Measurements from ENCODE around the gene PRRC2A. TPM values are rescaled to one million over a fixed set of nuclear protein-coding genes. Genes with fewer than 3 reads are reported as not detected.

PRRC2A gene
- total RNA-seq, 4 donors from 2014 or later, result 67.1 to 133 (median 126) TPM

DNA sequence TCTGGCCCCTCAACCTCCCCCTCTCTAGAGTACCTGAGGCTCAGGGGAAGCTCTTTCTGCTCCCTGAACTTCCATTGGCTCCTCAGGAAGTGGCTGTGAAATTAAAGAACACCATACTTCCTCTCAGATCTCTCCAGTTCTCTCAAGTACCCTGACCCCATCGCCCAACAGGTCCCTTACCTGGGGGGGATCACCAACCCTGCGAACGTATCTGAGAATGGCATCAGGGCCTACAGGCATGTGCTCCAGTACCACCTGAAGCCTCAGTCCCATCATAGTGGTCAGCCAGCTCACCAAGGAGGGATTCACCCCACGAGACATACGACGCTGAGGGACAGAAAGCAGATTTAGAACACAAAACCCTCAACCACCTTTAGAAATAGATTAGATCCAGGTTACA, 20.1 kb downstream of the PRRC2A start:
- Histone ChIP-seq H3K36me3 (peaks cover 0 to 99% (median 7%) of the 10 kb centered on the region in 3 donors), H3K27ac (no peak overlapping the region), H3K4me3 (no peak overlapping the region), H3K9me3 (no peaks in the 10 kb centered on the region), H3K27me3 (no peaks in the 10 kb centered on the region), H3K4me1 (no peaks in the 10 kb centered on the region)
- no peak for TF ChIP-seq POLR2A (IDR thresholded peaks at IDR 0.05)
- TF ChIP-seq, protein P1, sequence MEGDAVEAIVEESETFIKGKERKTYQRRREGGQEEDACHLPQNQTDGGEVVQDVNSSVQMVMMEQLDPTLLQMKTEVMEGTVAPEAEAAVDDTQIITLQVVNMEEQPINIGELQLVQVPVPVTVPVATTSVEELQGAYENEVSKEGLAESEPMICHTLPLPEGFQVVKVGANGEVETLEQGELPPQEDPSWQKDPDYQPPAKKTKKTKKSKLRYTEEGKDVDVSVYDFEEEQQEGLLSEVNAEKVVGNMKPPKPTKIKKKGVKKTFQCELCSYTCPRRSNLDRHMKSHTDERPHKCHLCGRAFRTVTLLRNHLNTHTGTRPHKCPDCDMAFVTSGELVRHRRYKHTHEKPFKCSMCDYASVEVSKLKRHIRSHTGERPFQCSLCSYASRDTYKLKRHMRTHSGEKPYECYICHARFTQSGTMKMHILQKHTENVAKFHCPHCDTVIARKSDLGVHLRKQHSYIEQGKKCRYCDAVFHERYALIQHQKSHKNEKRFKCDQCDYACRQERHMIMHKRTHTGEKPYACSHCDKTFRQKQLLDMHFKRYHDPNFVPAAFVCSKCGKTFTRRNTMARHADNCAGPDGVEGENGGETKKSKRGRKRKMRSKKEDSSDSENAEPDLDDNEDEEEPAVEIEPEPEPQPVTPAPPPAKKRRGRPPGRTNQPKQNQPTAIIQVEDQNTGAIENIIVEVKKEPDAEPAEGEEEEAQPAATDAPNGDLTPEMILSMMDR (IDR thresholded peaks at IDR 0.05), result no peak
- no peak for DNase-seq

DNA sequence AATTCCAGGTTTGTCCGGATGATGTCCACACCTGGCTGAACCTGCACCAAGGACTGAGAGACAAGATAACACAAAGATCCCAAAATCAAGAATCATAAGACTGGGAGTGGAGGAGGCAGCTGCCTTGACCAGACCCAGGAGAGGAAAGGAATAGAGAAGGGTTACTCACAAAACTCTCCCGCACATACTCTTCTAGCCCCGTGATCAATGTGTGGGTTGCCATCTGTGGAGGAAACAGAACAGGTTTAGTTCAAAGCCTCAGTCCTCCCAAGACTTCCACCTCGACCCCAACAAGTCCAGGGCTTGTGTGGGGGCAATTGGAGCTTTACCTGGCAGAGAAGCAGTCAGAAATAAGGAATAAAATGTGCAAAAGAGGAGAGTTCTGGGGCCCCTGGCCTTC, 20.9 kb downstream of the PRRC2A start:
- no peaks in the 10 kb centered on the region for H3K9me3 ChIP-seq
- no peak overlapping the region for H3K27ac ChIP-seq
- peaks cover 0 to 99% (median 7%) of the 10 kb centered on the region in 3 donors for H3K36me3 ChIP-seq
- H3K4me1 ChIP-seq, result no peaks in the 10 kb centered on the region
- TF ChIP-seq, protein P1 (IDR thresholded peaks at IDR 0.05), result no peak
- no peak for TF ChIP-seq POLR2A (IDR thresholded peaks at IDR 0.05)
- no peaks in the 10 kb centered on the region for H3K27me3 ChIP-seq
- H3K4me3 ChIP-seq, result no peak overlapping the region
- no peak for DNase-seq

DNA sequence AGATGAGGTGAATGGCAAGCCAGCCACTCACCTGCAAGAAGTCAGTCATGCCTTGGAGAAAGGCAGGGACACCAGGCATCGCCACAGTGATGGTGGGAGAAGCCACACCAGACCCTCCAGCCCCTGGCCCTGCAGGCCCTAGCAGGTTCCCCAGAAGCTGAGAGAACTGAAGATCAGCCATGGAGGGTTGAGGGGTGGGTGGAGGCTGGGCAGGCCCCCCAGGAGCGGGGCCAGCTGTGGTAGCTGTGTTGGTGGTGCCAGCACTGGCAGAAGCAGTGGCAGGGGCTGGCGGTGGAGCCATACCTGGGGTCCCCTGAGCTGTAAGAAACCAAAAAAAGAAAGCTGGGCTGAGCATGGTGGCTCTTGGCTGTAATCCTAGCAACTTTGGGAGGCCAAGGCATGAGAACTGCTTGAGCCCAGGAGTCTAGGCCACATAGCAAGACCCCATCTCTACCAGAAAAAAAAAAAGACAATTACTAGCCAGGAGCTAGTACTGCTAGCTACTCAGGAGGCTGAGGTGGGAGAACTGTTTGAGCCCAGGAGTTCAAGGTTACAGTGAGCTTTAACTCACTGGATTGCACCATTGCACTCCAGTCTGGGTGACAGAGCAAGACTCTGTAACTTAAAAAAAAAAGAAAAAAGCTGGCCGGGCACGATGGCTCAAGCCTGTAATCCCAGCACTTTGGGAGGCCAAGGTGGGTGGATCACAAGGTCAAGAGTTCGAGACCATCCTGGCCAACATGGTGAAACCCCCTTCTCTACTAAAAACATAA, 22.5 kb downstream of the PRRC2A start:
- Histone ChIP-seq H3K9me3 (no peaks in the 10 kb centered on the region), H3K4me1 (no peaks in the 10 kb centered on the region), H3K27me3 (no peaks in the 10 kb centered on the region), H3K4me3 (no peak overlapping the region), H3K27ac (no peak overlapping the region), H3K36me3 (peaks cover 0 to 99% (median 7%) of the 10 kb centered on the region in 3 donors)
- TF ChIP-seq POLR2A (IDR thresholded peaks at IDR 0.05), result no peak
- TF ChIP-seq, protein P1 (IDR thresholded peaks at IDR 0.05), result no peak
- DNase-seq, result no peak

DNA sequence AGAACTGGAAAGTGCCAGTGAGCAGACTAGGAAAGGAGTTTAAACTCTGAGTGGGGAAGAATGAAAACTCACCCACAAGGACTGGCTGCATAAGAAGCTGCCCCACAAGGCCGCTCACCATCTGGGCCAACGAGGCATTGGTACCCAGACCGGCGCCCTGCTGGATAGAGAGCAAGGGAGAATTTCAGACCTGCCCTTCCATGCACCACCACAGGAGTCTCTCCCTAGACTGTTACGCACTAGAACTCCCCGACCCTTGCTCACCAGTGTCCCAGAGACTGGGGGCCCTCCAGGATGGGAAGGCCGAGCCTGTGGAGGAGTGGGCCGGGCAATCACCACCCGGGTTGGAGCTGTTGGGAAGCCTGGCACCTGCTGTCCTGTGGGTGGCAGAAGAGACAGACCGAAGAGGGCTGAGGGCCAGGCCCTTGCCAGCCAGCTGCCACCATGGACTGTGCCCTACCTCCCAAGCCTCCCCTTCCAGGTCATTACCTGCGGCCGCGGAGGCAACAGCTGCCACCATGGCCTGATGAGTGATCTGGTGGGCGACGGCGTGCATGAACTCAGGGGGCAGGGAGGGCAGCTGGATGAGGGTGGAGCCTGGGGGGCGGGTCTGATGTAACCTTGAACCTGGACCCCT, 23.4 kb downstream of the PRRC2A start:
- no peak overlapping the region for H3K4me3 ChIP-seq
- peaks cover 0 to 100% (median 7%) of the 10 kb centered on the region in 3 donors for H3K36me3 ChIP-seq
- H3K9me3 ChIP-seq, result no peaks in the 10 kb centered on the region
- TF ChIP-seq POLR2A (IDR thresholded peaks at IDR 0.05), result no peak
- TF ChIP-seq, protein P1 (IDR thresholded peaks at IDR 0.05), result no peak
- H3K27me3 ChIP-seq, result no peaks in the 10 kb centered on the region
- H3K27ac ChIP-seq, result no peak overlapping the region
- DNase-seq, result no peak
- no peaks in the 10 kb centered on the region for H3K4me1 ChIP-seq

DNA sequence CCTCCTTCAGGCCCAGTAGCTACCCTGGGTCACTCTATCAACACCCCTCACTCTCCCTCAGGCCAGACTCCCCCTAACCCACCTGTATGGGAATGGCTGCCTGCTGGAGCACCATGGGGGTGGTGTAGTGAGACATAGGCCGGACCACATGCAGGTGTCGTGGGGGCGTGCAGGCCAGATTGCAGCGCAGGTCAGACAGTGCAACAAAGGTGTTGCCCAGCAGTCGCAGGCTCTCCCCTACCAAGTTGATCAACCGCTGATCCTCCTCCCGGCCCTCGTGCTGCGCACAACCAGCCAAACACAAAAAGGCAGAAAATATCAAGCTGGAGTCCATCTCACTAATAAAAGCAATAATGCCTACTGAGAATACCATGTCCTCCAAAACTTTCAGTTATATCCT, 24.8 kb downstream of the PRRC2A start:
- Histone ChIP-seq H3K4me1 (no peaks in the 10 kb centered on the region), H3K4me3 (no peak overlapping the region), H3K36me3 (peaks cover 0 to 100% (median 7%) of the 10 kb centered on the region in 3 donors), H3K27ac (no peak overlapping the region), H3K9me3 (no peaks in the 10 kb centered on the region), H3K27me3 (no peaks in the 10 kb centered on the region)
- DNase-seq, result no peak
- no peak for TF ChIP-seq POLR2A (IDR thresholded peaks at IDR 0.05)
- TF ChIP-seq, protein P1 (IDR thresholded peaks at IDR 0.05), result no peak
